Suppressor macrophage treated with lipopolysaccharide for 4 hours (primary cell): ENCODE measurements around the gene TRIM28.
"Not testable (repeated sequence)": the region's sequence is repeated elsewhere in the genome, so short reads cannot be mapped to it uniquely, and the experiment has no call there.

Source experiments
- DNase-seq: peaks from one replicate; pipeline ENCODE4 v3.0.0-alpha.2; 2020

The TRIM28 gene

GRCh38 chr19:58562122-58563033 lies 18.5 kb downstream of the TRIM28 start:
- DNase-seq: no peak

- DNase-seq: no peak
These were observed 19.2 kb downstream of the TRIM28 start for GRCh38 chr19:58563034-58563573.

- no peak for DNase-seq
These were observed 20.0 kb downstream of the TRIM28 start for GRCh38 chr19:58563823-58564222.

GRCh38 chr19:58566989-58567388 lies 23.1 kb downstream of the TRIM28 start:
- no peak for DNase-seq

GRCh38 chr19:58568453-58569130 lies 24.7 kb downstream of the TRIM28 start:
- no peak for DNase-seq

GRCh38 chr19:58569191-58569942 lies 25.5 kb downstream of the TRIM28 start:
- no peak for DNase-seq

GRCh38 chr19:58569943-58570670 lies 26.2 kb downstream of the TRIM28 start:
- no peak for DNase-seq

- DNase-seq: no peak
These were observed 27.1 kb downstream of the TRIM28 start for GRCh38 chr19:58570770-58571574.

GRCh38 chr19:58571575-58571947 lies 27.7 kb downstream of the TRIM28 start:
- no peak for DNase-seq

- peak; percentile 22 for DNase-seq
These were observed 28.4 kb downstream of the TRIM28 start for GRCh38 chr19:58572026-58572817.

GRCh38 chr19:58572818-58573657 lies 29.2 kb downstream of the TRIM28 start, which contains the start of gene MZF1:
Gene MZF1 (minus strand): TSS chr19:58573335. CDS start chr19:58571389, 1,946 bp downstream.
- DNase-seq: peak; percentile 100

GRCh38 chr19:58573658-58574164 lies 29.8 kb downstream of the TRIM28 start:
- no peak for DNase-seq

- DNase-seq: peak; percentile 94
These were observed 31.5 kb downstream of the TRIM28 start for GRCh38 chr19:58575183-58576041.

GRCh38 chr19:58577581-58577980 lies 33.7 kb downstream of the TRIM28 start:
- DNase-seq: not testable (repeated sequence)

GRCh38 chr19:58578012-58578925 lies 34.4 kb downstream of the TRIM28 start:
- DNase-seq: no peak

GRCh38 chr19:58579473-58580142 lies 35.7 kb downstream of the TRIM28 start:
- DNase-seq: no peak
